ENCODE results near the gene STX1B.

GRCh38 chr16:31004658-31005057, 5.8 kb downstream of the STX1B start:
- TF ChIP-seq CTCF (IDR thresholded peaks at IDR 0.05; ENCODE audit: low read length) (no peak), EZH2 (IDR thresholded peaks at IDR 0.05; ENCODE audit: borderline replicate concordance, low read length) (no peak)
